Stimulated activated CD8-positive, alpha-beta memory T cell treated with anti-CD3 and anti-CD28 coated beads, Interleukin-15, amount 100 ng/mL, for 24 hours (primary cell): ENCODE results near the gene TTC9.
"Not testable (repeated sequence)": the region's sequence is repeated elsewhere in the genome, so short reads cannot be mapped to it uniquely, and the experiment has no call there.

Source experiments
- DNase-seq: peaks from one replicate; pipeline ENCODE4 v3.0.0-alpha.2; 2020; ENCODE audit warnings: low read depth

Gene TTC9

DNA sequence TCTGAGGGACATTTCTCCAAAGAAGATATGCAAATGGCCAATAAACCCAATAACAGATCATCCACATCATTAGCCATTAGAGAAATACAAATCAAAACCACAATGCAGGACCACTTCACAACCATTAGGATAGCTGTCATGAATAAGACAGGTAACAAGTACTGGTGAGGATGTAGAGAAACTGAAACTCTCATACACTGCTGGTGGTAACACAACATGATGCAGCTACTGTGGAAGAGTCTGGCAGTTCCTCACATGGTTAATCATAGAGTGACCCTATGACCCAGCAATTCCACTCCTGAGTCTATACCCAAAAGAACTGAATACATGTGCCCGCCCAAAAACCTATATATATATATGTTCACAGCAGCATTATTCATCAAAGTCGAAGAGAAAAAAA lies 39.0 kb downstream of the TTC9 start:
- DNase-seq: no peak

DNA sequence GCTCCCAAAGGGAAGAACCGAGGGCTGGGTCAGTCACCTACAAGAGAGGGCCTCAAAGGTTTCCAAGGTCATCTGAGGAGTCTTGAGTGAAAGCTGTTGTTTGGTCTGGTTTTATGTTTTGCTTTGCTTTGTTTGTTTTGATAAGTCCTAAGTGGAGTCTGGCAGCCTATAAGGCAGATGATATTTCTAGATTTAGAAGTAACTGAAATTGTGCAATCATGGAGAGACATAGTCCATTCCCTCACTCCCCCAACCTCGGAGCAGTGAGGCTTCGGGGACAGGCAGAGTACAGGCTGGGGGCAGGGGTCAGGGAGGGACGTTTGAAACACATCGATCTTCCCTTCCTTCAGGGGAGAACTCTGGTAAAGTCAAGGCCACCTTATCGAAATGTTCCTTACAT lies 42.3 kb downstream of the TTC9 start:
- no peak for DNase-seq

DNA sequence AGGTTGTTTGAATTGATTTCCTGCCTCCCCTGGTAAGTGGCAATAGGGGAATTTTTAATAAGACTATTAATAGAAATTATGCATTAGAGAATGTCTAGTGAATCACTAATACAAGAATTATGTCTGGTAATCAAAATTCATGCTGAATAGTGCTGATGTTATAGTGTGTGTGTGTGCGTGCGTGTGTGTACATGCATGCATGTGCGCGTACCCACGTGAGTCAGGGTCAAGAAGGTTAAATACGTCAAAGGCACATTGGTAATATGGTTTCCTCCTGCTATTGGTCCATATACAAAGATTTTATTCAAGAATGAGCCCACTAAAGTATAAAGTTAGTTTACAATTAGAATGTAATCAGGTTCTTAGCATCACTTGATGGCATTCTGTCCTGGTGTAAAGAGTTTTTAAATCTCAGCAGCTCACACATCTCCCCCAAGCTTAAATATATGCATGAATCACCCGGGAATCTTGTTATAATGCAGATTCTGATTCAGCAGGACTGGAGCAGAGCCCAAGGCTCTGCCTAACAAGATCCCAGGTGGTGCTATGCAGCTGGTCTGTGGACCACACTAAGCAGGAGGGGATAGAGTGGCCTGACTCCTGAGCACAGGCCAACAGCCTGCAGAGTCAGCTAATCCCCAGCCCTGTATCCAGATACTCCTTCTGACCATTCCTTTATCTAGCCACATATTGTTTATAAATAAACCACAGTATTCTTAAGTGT lies 43.9 kb downstream of the TTC9 start:
- no peak for DNase-seq

DNA sequence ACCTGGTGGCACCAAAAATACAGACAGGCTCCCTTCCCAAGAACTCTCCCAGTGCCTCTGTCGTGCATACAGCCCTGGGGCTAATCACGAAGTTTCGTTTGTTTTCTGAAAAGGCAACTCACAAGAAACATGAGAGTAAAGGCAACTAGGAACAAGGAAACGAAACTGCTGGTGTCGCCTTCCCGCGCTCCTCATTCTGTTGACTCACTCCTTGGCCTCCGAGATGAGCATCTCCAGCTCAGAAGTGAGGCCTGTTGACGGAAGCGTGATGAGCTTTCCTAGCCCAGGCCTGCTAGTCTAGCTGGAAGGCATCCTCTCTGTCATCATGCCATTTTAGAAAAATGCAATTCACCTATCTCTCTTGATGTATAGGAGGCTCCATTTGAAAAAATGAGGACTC lies 50.5 kb downstream of the TTC9 start:
- DNase-seq: no peak

DNA sequence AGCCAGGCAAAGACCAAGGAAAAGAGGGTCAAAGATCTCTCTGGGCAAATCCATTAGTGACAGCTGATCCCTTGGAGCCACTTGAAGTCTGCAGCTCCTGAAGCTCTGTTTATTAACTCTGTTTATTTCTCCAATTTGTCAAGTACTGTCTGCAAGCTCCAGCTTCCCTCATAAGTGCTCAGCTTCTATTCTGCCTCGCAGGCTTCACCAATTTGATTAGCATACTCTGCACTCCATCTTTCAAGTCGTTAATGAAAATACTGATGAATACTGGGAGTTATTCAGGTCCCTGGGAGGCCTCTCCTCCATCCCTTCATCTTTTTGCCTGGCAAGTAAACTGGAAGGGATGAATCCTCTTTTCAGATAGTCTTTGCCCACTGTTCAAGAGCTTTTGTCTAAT lies 54.3 kb downstream of the TTC9 start:
- no peak for DNase-seq

DNA sequence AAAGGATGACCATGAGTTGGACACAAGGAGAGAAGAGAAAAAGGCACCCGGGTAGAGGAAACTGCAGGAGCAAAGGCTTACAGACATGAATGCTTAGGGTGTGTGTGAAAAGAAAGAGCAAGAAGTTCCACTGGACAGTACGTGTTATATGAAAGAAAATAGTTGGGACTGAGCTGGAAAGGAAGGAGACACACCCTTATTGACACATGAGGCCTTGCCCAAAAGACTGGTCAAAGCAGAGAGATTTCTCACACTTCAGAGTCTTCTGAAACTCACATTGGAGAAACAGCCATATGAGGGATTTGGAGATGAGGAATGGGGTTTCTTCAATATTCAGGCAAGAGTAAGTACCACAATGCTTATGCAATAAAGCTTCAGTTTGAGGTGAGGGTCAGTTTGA lies 56.0 kb downstream of the TTC9 start:
- DNase-seq: no peak

DNA sequence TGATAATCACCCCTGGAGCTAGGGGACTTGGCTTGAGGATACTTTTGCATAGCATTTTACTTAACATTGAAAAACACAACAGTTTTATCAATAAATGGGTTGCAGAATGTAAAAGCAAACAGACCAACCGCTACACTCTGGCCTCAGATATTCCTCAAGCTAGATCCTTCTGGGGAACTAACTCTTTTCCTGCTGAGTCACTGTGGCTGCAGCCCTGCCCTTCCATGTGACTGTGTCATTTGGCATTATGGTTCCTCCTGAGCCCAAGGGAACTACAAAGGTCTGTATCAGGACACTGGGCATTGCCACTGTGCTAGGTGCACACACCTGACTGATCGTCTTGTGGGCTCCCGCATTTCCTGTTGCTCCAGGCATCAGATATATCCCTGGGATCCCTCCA lies 56.6 kb downstream of the TTC9 start:
- no peak for DNase-seq

DNA sequence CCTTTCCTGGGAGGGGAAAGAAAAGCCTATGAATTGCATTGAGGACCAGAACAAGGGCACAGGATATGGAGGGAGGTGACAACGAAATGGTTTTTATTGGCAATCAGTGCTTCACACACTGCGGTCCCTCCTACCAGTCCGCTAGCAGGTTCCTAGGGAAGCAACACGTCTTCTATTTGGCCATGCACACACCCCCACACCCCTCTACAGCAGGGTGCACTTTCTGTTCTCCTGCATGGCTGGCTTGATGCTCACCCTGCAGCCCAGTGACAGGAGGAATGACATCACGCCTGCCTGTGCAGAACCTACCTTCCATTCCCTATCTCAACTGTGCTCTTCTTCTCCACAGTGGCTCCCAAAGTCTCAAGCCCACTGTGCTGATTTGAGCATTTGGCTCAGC lies 57.9 kb downstream of the TTC9 start:
- no peak for DNase-seq

DNA sequence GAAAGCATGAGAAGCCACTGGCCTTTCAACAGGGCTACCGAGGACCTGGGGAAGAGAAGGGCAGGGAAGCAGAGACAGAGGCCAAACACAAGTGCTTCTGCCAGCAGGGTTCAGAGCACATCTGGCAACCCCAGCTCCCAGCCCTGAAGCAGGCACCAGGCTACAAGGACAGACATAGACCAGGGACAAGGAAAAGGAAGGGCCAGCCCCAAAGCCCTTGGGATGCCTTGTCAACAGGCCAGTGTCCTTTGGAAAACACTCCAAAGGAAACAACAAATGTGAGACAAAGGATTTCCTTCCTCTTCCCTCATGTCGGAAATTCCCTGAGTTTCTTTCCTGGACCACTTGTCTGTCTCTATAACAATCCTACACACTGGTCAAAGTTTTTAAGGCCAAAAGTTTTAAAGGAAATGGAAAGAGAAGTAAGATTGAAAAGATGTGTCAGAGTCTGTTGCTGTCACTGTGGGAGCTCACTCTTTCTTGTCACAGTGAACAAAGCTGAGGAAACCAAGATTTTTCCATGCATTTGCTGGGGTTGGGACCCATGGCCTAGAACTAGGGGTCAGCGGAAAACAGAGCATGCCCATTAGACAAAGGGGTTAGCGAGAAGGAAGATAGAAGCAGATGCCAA lies 59.4 kb downstream of the TTC9 start:
- no peak for DNase-seq

DNA sequence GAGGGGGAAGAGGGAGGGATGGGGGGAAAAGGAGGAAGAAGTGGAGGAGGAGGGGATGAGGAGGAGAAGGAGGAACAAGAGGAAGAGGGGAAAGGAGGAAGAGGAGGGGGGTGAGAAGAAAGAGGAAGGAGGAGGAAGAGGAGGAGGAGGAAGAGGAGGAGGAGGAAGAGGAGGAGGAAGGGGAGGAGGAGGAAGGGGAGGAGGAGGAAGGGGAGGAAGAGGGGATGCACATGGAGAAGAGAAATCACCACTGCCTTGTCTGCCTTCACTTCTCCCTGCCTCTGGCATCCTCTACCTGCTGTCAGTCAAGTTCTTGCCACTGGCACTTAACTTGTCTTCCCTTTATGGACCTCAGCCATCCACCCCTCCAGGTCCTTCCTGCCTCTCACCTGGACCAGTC lies 59.9 kb downstream of the TTC9 start:
- DNase-seq: no peak

DNA sequence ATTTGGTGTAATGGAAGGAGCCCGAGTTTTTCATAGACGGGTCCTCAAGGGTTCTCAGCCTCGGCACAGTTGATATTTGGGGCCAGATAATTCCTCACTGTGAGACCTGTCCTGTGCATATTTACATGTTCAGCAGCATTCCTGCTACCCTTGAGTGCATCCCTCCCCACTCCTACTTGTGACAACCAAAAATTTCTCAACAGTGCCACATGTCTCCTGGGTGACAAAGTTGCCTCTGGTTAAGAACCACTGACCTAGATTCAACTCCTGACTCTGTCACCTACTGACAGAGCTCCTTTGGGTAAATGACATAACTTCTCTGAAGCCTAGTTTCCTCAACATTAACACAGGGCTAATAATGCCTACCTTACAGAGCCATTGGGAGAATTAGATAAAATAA lies 60.4 kb downstream of the TTC9 start:
- DNase-seq: no peak

DNA sequence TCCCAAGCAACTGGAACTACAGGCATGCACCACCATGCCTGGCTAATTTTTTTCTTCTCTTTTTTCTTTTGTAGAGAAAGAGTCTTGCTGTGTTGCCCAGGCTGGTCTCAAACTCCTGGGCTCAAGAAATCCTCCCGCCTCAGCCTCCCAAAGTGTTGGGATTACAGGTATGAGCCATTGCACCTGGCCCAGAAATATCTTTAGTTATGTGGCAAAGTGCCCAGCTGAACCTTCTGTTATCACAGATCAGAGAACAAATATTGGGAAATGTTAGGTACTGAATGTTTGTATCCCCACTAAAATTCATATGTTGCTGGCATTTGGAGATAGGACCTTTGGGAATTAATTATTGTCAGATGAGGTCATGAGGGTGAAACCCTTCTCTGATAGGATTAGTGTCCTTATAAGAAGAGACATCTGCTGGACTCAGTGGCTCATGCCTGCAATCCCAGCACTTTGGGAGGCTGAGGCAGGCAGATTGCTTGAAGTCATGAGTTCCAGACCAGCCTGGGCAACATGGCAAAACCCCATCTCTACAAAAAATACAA lies 62.0 kb downstream of the TTC9 start:
- DNase-seq: not testable (repeated sequence)

DNA sequence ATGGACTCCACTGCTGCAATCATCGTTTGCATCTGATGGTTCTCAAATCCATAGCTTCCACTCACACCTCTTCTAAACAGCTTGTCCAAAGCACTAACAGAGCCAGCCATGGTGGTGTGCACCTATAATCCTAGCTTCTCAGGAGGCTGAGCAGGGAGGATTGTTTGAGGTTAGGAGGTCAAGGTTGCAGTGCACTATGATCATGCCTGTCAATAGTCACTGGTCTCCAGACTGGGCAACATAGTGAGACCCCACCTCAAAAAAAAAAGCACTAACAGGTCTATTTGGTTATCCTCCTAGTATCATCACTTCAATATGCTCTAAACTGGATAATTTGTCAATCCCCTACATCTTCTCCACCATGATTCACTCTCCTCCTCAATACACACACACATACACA lies 63.2 kb downstream of the TTC9 start:
- DNase-seq: no peak

DNA sequence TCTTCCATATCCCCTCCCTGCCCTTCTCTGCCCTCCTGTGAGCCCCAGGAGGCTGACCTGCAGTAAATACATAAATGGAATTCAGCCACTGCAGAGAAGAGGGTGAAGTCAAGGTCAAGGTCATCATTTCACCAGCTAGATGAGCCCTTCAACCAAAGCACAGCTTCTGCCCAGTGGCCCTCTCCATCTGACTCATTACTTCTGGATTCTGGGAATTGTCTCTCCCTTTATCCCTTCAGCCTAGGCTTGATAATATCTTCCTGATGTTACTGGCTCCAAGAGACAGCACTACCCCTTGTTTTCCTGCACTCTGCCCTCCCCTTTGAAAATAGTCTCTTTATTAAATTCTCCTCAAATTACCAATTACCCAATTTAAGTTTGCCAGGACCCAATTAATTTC lies 64.5 kb downstream of the TTC9 start:
- no peak for DNase-seq

DNA sequence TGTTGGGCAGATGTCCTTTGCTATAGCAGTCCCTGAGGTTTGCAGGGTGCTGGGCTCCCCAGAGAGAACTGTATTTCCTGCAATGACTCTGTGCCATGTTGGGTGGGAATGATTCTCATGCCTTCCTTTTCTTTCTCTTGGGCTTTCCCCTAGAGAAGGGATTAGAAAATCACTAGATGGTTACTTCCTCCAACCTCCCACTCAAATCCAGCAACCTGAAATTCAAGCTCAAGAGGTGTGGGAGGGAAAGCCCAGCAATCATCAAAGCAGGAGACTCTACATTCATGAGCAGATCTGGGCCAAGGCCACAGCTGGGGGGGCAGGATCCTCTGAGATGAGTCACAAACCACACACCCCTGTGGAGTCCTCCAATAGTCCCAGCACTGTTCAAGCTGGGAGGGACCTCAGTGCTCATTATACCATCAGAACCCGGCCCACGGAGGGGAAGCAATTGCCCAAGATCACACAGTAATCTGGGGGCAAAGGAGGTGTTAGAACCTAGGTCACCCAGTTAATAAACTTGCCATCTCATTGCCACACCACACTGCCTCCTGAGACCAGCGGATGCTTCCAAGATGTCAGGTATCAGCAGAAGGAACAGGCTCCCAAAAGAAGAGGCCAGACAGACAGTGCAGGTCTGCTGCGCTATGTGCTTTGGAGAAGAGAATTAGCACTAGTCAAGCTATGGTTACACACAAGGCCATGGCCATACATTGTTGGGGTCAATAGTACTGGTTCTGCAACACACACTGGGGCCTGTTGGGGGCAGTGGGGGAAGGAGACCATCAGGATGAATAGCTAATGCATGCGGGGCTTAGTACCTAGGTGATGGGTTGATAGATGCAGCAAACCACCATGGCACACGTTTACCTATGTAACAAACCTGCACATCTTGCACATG lies 65.7 kb downstream of the TTC9 start:
- DNase-seq: no peak

DNA sequence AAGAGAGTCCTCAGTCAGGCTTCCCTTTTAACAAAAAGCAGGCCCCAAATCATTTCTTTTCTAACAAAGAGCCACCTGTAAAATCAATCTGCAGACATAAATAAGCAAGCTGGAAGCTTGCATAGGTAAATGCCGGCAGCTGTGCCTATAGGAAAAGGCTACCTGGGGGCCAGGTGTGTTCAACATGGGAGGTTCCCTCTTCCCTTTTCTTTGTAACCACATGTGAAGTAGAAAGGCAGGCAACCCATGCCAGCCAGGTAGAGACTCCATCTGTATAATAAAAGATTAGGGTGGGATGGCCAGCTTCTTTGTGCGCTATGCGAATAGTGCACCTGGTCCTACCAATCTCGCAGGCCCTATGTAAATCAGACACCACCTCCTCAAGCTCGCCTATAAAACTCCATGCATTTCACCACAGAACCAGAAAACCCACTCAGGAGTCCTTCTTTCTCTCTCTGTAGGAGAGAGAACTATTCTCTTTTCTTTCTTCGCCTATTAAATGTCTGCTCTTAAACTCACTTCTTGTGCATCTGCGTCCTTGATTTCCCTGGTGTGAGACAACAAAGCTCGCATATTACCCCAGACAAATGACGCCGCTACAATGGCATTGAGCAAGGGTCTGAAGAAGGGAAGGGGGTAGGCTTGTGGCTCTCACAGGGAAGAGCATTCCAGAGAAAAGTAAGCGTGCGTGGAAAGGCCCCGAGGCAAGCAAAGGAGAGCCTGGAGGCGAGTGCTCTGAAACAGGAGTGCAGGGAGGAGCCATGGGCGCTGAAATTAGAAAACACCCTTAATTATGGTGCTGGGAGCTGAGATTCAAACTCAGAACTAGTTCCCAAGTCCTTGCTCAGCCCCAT lies 67.2 kb downstream of the TTC9 start:
- no peak for DNase-seq

DNA sequence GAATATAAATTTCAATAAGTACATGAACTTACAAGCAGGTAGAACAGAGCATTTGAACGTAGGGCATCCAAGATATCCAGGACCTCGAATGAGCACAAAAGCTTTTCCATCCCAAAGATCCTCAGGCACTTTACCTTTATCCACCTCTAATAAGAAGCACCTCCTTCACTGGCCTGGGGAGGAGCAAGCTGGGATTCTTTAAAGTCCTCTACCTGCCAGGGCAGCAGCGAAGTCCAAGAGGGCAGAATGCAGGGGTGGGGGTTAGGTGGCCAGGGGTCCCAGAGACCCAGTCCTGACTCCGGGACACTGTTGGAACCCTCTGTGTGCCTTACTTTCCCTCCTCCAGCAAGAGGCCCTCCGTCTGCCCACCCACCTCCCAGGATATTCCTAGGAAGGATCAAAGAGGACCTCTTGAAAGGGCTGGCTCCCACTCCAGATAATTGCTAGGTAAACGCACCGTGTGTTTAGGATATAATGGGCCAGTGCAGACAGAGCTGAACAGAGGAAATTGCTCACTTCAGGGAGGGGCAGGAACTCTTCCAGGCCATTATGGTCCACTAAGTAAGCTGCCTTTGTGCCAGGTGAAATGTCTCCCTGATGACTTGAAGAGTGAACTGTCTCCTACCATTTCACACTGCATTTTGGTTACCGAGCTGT lies 68.1 kb downstream of the TTC9 start:
- DNase-seq: no peak

DNA sequence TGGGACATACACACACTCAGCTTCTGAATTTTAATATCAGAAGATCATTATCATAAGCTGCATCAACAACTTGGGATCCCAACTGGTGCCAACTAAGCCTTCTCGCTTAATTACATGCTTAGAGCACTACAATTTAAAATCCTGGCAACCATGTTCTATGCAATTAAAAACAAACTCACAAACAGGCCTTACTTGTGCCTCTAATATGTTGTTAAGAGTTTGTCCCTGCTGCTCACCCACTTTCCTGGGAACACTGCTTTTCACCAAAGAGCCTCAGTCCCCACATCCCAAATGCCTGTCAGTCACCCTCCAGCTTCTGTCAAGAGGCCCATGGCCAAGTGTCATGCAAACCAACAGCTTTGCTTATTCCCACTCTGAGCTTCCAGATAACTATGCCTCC lies 69.7 kb downstream of the TTC9 start:
- DNase-seq: no peak

DNA sequence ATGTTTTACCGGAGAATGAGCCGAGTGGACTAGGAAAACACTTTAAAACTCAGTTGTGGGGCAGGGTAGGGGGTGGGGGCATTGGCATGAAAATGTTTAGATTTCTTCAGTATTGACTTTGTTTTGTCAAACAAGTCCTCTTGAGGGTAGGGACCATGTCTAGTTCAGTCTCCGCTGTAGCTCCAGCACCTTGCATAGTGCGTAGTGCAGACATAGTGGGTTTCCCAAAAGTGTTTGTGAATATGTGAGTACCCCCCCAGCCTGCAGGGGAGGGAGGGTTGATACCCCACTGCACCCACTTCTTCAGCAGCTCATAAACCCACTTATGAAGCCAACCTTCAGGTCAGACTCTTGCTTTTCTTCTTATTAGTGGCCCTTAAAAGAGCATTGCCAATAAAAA lies 71.4 kb downstream of the TTC9 start:
- no peak for DNase-seq

DNA sequence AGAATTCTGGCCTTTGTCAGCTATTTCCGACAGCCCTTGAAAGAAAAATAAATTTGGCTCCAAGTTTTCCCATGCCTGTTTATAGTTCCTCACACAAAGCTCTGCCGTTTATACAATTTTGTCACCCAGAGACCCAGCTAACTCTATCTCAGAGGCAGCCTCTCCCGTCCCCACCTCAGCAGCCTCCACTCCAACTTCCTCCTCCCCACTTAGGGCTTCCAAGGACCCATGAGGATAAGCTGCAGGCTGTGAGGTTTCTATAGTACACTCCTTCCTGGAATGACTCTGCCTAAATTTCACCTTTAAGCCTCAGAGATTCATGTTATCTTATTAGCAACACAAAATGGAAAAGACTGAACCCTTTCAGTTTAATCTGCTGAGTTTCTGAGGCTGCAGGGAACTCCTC lies 71.8 kb downstream of the TTC9 start:
- DNase-seq: no peak

DNA sequence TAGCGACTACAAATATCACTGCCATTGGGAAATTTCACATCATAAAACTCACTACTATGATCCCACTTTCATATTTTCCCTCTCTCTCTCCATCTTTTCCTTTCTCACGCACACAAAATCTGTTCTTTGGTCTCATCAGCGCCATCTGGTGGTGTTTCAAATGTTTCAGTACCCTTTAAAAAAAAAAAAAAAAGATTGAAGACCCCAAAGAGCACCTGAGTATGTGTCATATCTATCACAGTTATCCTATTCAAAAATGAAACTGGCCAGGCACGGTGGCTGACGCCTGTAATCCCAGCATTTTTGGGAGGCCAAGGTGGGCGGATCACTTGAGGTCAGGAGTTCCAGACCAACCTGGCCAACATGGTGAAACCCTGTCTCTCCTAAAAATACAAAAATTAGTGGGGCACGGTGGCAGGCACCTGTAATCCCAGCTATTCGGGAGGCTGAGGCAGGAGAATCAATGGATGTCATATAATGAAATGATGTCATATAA lies 72.4 kb downstream of the TTC9 start:
- DNase-seq: no peak
